PC-3 (cell line): ENCODE measurements around the gene ASCL5. TPM values are rescaled to one million over a fixed set of nuclear protein-coding genes. Genes with fewer than 3 reads are reported as not detected.

Experiments
- ATAC-seq: fragments of 200-7000 bp; cut with Tn5 transposase; 2 replicates; pipeline ENCODE4 v1.9.1; 2020; ENCODE audit warnings: mild to moderate bottlenecking, moderate library complexity
- BruUV-seq: library from RNA; stranded (reverse); fragments of 400-500 nt; replicated peaks from 2 replicates; lab custom pipeline; 2021; lab: Mats Ljungman, UMichigan
- CTCF ChIA-PET: fragments of 300-600 bp; sonication (Branson Sonifier 250); formaldehyde crosslinking; loops from one replicate; lab custom pipeline; 2022; ENCODE audit warnings: antibody characterized with exemption; lab: Charles Lee
- POLR2A ChIA-PET: fragments of 300-600 bp; sonication (Branson Sonifier 250); formaldehyde crosslinking; loops from one replicate; lab custom pipeline; 2022; ENCODE audit warnings: antibody characterized with exemption; ENCODE audit not compliant: unreplicated experiment; lab: Charles Lee
- DNase-seq: peaks from one replicate; pipeline ENCODE4 v3.0.0-alpha.2; 2015
- H2AFZ ChIP-seq: fragments of 300-600 bp; sonication (generic); 2 replicates; pipeline ENCODE4 v1.6.0; 2016; ENCODE audit warnings: antibody characterized with exemption, low read length
- H3F3A ChIP-seq: fragments of 300-600 bp; sonication (generic); one replicate; pipeline ENCODE4 v1.6.0; 2017; ENCODE audit warnings: antibody characterized with exemption, low read length, control low read depth, mild to moderate bottlenecking; ENCODE audit not compliant: unreplicated experiment
- H3K27ac ChIP-seq: fragments of 300-600 bp; sonication (generic); 2 replicates; pipeline ENCODE4 v1.5.1; 2016; ENCODE audit warnings: mild to moderate bottlenecking, low read length
- H3K27me3 ChIP-seq: fragments of 300-600 bp; sonication (generic); 2 replicates; pipeline ENCODE4 v1.6.1; 2016; ENCODE audit warnings: low read length, mixed read lengths
- H3K36me3 ChIP-seq: fragments of 300-600 bp; sonication (generic); 2 replicates; pipeline ENCODE4 v1.6.1; 2016; ENCODE audit warnings: low read depth, mixed run types, low read length, mixed read lengths
- H3K4me1 ChIP-seq: fragments of 300-600 bp; sonication (generic); 2 replicates; pipeline ENCODE4 v1.5.1; 2016; ENCODE audit warnings: low read length; ENCODE audit not compliant: insufficient read depth
- H3K4me2 ChIP-seq: fragments of 300-600 bp; sonication (generic); 2 replicates; pipeline ENCODE4 v1.6.0; 2016; ENCODE audit warnings: low read length
- H3K4me3 ChIP-seq: fragments of 300-600 bp; sonication (generic); 2 replicates; pipeline ENCODE4 v1.5.1; 2016; ENCODE audit warnings: mild to moderate bottlenecking, low read length, mixed read lengths
- H3K79me2 ChIP-seq: fragments of 300-600 bp; sonication (generic); 2 replicates; pipeline ENCODE4 v1.6.1; 2017; ENCODE audit warnings: low read length, mixed read lengths
- H3K9ac ChIP-seq: fragments of 300-600 bp; sonication (generic); 2 replicates; pipeline ENCODE4 v1.6.0; 2016; ENCODE audit warnings: mild to moderate bottlenecking, low read length
- H3K9me2 ChIP-seq: fragments of 300-600 bp; sonication (generic); replicated peaks from 2 replicates; pipeline ENCODE4 v1.6.1; 2016; ENCODE audit warnings: mixed run types, low read length, mixed read lengths
- H3K9me3 ChIP-seq: fragments of 300-600 bp; sonication (generic); 2 replicates; pipeline ENCODE4 v1.6.1; 2016; ENCODE audit warnings: low read length, mixed read lengths
- H4K20me1 ChIP-seq: fragments of 300-600 bp; sonication (generic); 2 replicates; pipeline ENCODE4 v1.6.1; 2016; ENCODE audit warnings: low read length, mixed read lengths
- CTCF ChIP-seq: fragments of 300-600 bp; sonication (generic); conservative IDR thresholded peaks from 2 replicates; pipeline ENCODE4 v1.5.1; 2017; ENCODE audit warnings: antibody characterized with exemption, low read depth, mild to moderate bottlenecking, low read length
- EZH2 ChIP-seq: fragments of 300-600 bp; sonication (generic); IDR thresholded peaks from one replicate; pipeline ENCODE4 v1.6.1; 2017; ENCODE audit warnings: antibody characterized with exemption, mild to moderate bottlenecking, low read length; ENCODE audit not compliant: unreplicated experiment
- EZH2phosphoT487 ChIP-seq: fragments of 300-600 bp; sonication (generic); IDR thresholded peaks from 2 replicates; pipeline ENCODE4 v1.6.1; 2018; ENCODE audit warnings: mild to moderate bottlenecking, antibody characterized with exemption, low read length, borderline replicate concordance
- intact Hi-C: fragments of 100-400 bp; cut with micrococcal nuclease; formaldehyde crosslinking; loops from 2 replicates; pipeline ENCODE4 v1.9.0; 2023
- total RNA-seq: library from RNA; depleted of rRNA; stranded (reverse); fragments of >200 nt; gene quantifications from 2 replicates; pipeline ENCODE4 v1.2.3, GENCODE V29; 2014

Gene ASCL5
- total RNA-seq, 1 experiment from 2014 or later = 3.1 TPM

GRCh38 chr1:201113451-201114244 lies 13.3 kb downstream of the ASCL5 start:
- no peaks in the 10 kb centered on the region for H3K9me3 ChIP-seq
- no peaks in the 10 kb centered on the region for H4K20me1 ChIP-seq
- peak overlapping the region; percentile 73 for H3K4me3 ChIP-seq
- peak overlapping the region; percentile 85 for H3K4me2 ChIP-seq
- ATAC-seq = peak; percentile 4
- peak overlapping the region; percentile 91 for H2AFZ ChIP-seq
- no peaks in the 10 kb centered on the region for H3K36me3 ChIP-seq
- H3K79me2 ChIP-seq = peaks cover 9% of the 10 kb centered on the region; the same call in 1 of the 2 replicates
- CTCF ChIA-PET = interaction anchor here (0.7 to 3.1 kb wide), 9 partner anchors 28 to 491 kb away, joined by 3 to 46 read pairs (median 4); no protein-coding TSS in a partner anchor
- peaks cover 13% of the 10 kb centered on the region for H3K4me1 ChIP-seq
- POLR2A ChIA-PET = no interaction called here
- no peak for DNase-seq
- no peaks in the 10 kb centered on the region for H3F3A ChIP-seq
- H3K9me2 ChIP-seq = no peaks in the 10 kb centered on the region
- H3K27ac ChIP-seq = no peak overlapping the region
- TF ChIP-seq EZH2phosphoT487 (no peak), CTCF (no peak), EZH2 (no peak)
- intact Hi-C loops = loop anchor here (1.0 to 5.0 kb wide), 5 partner anchors 27 to 491 kb away; partner anchors contain the start of genes INAVA and KIF14
- BruUV-seq = no TSS peak
- H3K9ac ChIP-seq = no peak overlapping the region
- 0 out of 2 replicates have a peak, but pooled peaks cover under 1% of the 10 kb centered on the region for H3K27me3 ChIP-seq

- no peaks in the 10 kb centered on the region for H3K9me2 ChIP-seq
- no peaks in the 10 kb centered on the region for H3K9me3 ChIP-seq
- no peaks in the 10 kb centered on the region for H3K36me3 ChIP-seq
- ATAC-seq (no peak), DNase-seq (no peak)
- ChIA-PET POLR2A (no interaction called here), CTCF (interaction anchor here (2.3 to 3.1 kb wide), 2 partner anchors 27 to 141 kb away, joined by 27 to 46 read pairs; no protein-coding TSS in a partner anchor)
- no peaks in the 10 kb centered on the region for H3F3A ChIP-seq
- 0 out of 2 replicates have a peak, but pooled peaks cover 5% of the 10 kb centered on the region for H3K27me3 ChIP-seq
- TF ChIP-seq EZH2phosphoT487 (no peak), EZH2 (no peak), CTCF (no peak)
- H3K79me2 ChIP-seq = peaks cover 9% of the 10 kb centered on the region; the same call in 1 of the 2 replicates
- H2AFZ ChIP-seq = no peak overlapping the region
- no peaks in the 10 kb centered on the region for H4K20me1 ChIP-seq
- H3K4me2 ChIP-seq = no peak overlapping the region
- intact Hi-C loops = loop anchor here (5.0 kb wide), 2 partner anchors 221 to 491 kb away; partner anchors contain the start of genes INAVA and KIF14
- BruUV-seq = no TSS peak
- peaks cover 13% of the 10 kb centered on the region for H3K4me1 ChIP-seq
- no peak overlapping the region for H3K9ac ChIP-seq
- H3K4me3 ChIP-seq = no peak overlapping the region
- H3K27ac ChIP-seq = no peak overlapping the region
Observed at GRCh38 chr1:201112926-201113325, 14.1 kb downstream of the ASCL5 start.
